Smooth muscle cell (in vitro differentiated cells): ENCODE results near the gene LCE1E. TPM values are rescaled to one million over a fixed set of nuclear protein-coding genes. Genes with fewer than 3 reads are reported as not detected.

Experiments used
- DNase-seq: peaks from one replicate; lab custom pipeline; 2025; ENCODE audit not compliant: unreplicated experiment; lab: John Stamatoyannopoulos, UW
- H2AFZ ChIP-seq: fragments of 200-600 bp; sonication (generic); 2 replicates; pipeline ENCODE4 v1.6.0; 2016; ENCODE audit warnings: antibody characterized with exemption, low read depth, mild to moderate bottlenecking
- H3F3A ChIP-seq: fragments of 200-600 bp; sonication (generic); 2 replicates; pipeline ENCODE4 v1.6.0; 2017; ENCODE audit warnings: antibody characterized with exemption, low read depth
- H3K27ac ChIP-seq: fragments of 200-600 bp; sonication (generic); 2 replicates; pipeline ENCODE4 v1.5.1; 2016; ENCODE audit warnings: low read depth, mild to moderate bottlenecking
- H3K27me3 ChIP-seq: fragments of 200-600 bp; sonication (generic); 2 replicates; pipeline ENCODE4 v1.6.1; 2016; ENCODE audit warnings: low read depth, mild to moderate bottlenecking
- H3K36me3 ChIP-seq: fragments of 200-600 bp; sonication (generic); 2 replicates; pipeline ENCODE4 v1.5.1; 2016; ENCODE audit warnings: low read depth
- H3K4me1 ChIP-seq: fragments of 200-600 bp; sonication (generic); 2 replicates; pipeline ENCODE4 v1.5.1; 2016; ENCODE audit warnings: low read depth
- H3K4me2 ChIP-seq: fragments of 200-600 bp; sonication (generic); 2 replicates; pipeline ENCODE4 v1.6.0; 2016; ENCODE audit warnings: mild to moderate bottlenecking
- H3K4me3 ChIP-seq: fragments of 200-600 bp; sonication (generic); 2 replicates; pipeline ENCODE4 v1.5.1; 2016; ENCODE audit warnings: mild to moderate bottlenecking
- H3K79me2 ChIP-seq: fragments of 200-600 bp; sonication (generic); 2 replicates; pipeline ENCODE4 v1.6.0; 2016; ENCODE audit warnings: low read depth, mild to moderate bottlenecking
- H3K9ac ChIP-seq: fragments of 200-600 bp; sonication (generic); 2 replicates; pipeline ENCODE4 v1.6.0; 2016; ENCODE audit warnings: low read depth
- H3K9me3 ChIP-seq: fragments of 200-600 bp; sonication (generic); replicated peaks from 2 replicates; pipeline ENCODE4 v1.5.1; 2016; ENCODE audit warnings: low read depth
- H4K20me1 ChIP-seq: fragments of 200-600 bp; sonication (generic); 2 replicates; pipeline ENCODE4 v1.6.0; 2016; ENCODE audit warnings: low read depth
- CTCF ChIP-seq: fragments of 200-600 bp; sonication (generic); IDR thresholded peaks from 2 replicates; pipeline ENCODE4 v1.5.1; 2017; ENCODE audit warnings: borderline replicate concordance, mild to moderate bottlenecking, antibody characterized with exemption; ENCODE audit not compliant: insufficient read depth, poor library complexity, severe bottlenecking
- WGBS: methylation state at CpG from one replicate; pipeline ENCODE4 v1.1.7; 2016; ENCODE audit warnings: low lambda C conversion rate; 5-methylcytosine and 5-hydroxymethylcytosine counted together
- polyA plus RNA-seq: library from polyadenylated mRNA; unstranded; fragments of >200 nt; fragmentation: Nextera tagmentation; extraction: Ambion mirVana; gene quantifications from 2 replicates; pipeline ENCODE4 v1.2.1, GENCODE V29; 2016
- total RNA-seq: library from RNA; depleted of rRNA; stranded (reverse); fragments of >200 nt; gene quantifications from 2 replicates; pipeline ENCODE4 v1.2.3, GENCODE V29; 2014

Gene LCE1E
- total RNA-seq (not detected in 2 replicates), polyA plus RNA-seq (not detected in 2 replicates)

- H3K79me2 ChIP-seq: no peaks in the 10 kb centered on the region
- DNase-seq: no peak
- H3K4me3 ChIP-seq: no peak within 1 kb of the TSS
- no peak within 1 kb of the TSS for H3K4me2 ChIP-seq
- no peak within 1 kb of the TSS for H3K9ac ChIP-seq
- no peaks in the 10 kb centered on the region for H3K36me3 ChIP-seq
- H3K9me3 ChIP-seq: peaks cover 10% of the 10 kb centered on the region
- H3K27ac ChIP-seq: no peak within 1 kb of the TSS
- no peak for TF ChIP-seq CTCF
- H2AFZ ChIP-seq: no peak within 1 kb of the TSS
- no peaks in the 10 kb centered on the region for H3K27me3 ChIP-seq
- no peaks in the 10 kb centered on the region for H3F3A ChIP-seq
- no peaks in the 10 kb centered on the region for H3K4me1 ChIP-seq
- WGBS: 44% methylated on average over 2 of the region's 2 CpGs
- no peaks in the 10 kb centered on the region for H4K20me1 ChIP-seq
These were observed at the start of gene LCE1E for GRCh38 chr1:152786077-152786476. LCE1E (plus strand) TSS chr1:152786257; CDS start chr1:152787300, 1,043 bp downstream.

- H3K4me2 ChIP-seq: no peak overlapping the region
- no peak for TF ChIP-seq CTCF
- H3K9me3 ChIP-seq: peaks cover 6% of the 10 kb centered on the region
- H3K4me1 ChIP-seq: no peaks in the 10 kb centered on the region
- no peak for DNase-seq
- no peaks in the 10 kb centered on the region for H4K20me1 ChIP-seq
- H2AFZ ChIP-seq: no peak overlapping the region
- no peaks in the 10 kb centered on the region for H3K27me3 ChIP-seq
- no peak overlapping the region for H3K27ac ChIP-seq
- H3K9ac ChIP-seq: no peak overlapping the region
- H3K4me3 ChIP-seq: no peak overlapping the region
- H3K79me2 ChIP-seq: no peaks in the 10 kb centered on the region
- WGBS: 46% methylated on average over 5 of the region's 5 CpGs
- no peaks in the 10 kb centered on the region for H3F3A ChIP-seq
- no peaks in the 10 kb centered on the region for H3K36me3 ChIP-seq
These were observed 48.1 kb upstream of the LCE1E start for GRCh38 chr1:152737997-152738396.

- Histone ChIP-seq H3K36me3 (no peaks in the 10 kb centered on the region), H3K9me3 (peaks cover 6% of the 10 kb centered on the region), H3K4me2 (no peak overlapping the region), H3F3A (no peaks in the 10 kb centered on the region), H3K9ac (no peak overlapping the region), H3K27me3 (no peaks in the 10 kb centered on the region), H4K20me1 (no peaks in the 10 kb centered on the region), H3K79me2 (no peaks in the 10 kb centered on the region), H3K4me1 (no peaks in the 10 kb centered on the region), H2AFZ (no peak overlapping the region), H3K27ac (no peak overlapping the region), H3K4me3 (no peak overlapping the region)
- no peak for TF ChIP-seq CTCF
- 69% methylated on average over 3 of the region's 3 CpGs for WGBS
- DNase-seq: no peak
These were observed 46.2 kb upstream of the LCE1E start for GRCh38 chr1:152739841-152740240.

- no peak for DNase-seq
- Histone ChIP-seq H3K27ac (no peak overlapping the region), H3K9me3 (peaks cover 8% of the 10 kb centered on the region), H3K4me1 (no peaks in the 10 kb centered on the region), H3K79me2 (no peaks in the 10 kb centered on the region), H3K27me3 (no peaks in the 10 kb centered on the region), H4K20me1 (no peaks in the 10 kb centered on the region), H3F3A (no peaks in the 10 kb centered on the region), H3K9ac (no peak overlapping the region), H3K4me3 (no peak overlapping the region), H3K4me2 (no peak overlapping the region), H3K36me3 (no peaks in the 10 kb centered on the region), H2AFZ (no peak overlapping the region)
- TF ChIP-seq CTCF: no peak
These were observed 44.4 kb upstream of the LCE1E start for GRCh38 chr1:152741656-152742055.
